Activated CD4-positive, alpha-beta T cell treated with anti-CD3 and anti-CD28 coated beads, Interleukin-2, amount 10 ng/mL, durations not matched to agents 7 days and 5 days (primary cell): ENCODE results near the gene TTLL6. TPM values are rescaled to one million over a fixed set of nuclear protein-coding genes. Genes with fewer than 3 reads are reported as not detected.
A peak's percentile ranks its signal among the peaks of the same experiment; 100 is the strongest.
"Not testable (repeated sequence)": the region's sequence is repeated elsewhere in the genome, so short reads cannot be mapped to it uniquely, and the experiment has no call there.

Experiments used
- CTCF ChIA-PET: fragments of 350-600 bp; sonication (Branson Sonifier 250); formaldehyde crosslinking; loops from one replicate; lab custom pipeline; 2021; ENCODE audit warnings: antibody characterized with exemption; lab: Charles Lee
- POLR2A ChIA-PET: fragments of 350-600 bp; sonication (Branson Sonifier 250); formaldehyde crosslinking; loops from one replicate; lab custom pipeline; 2021; ENCODE audit warnings: antibody characterized with exemption; lab: Charles Lee
- DNase-seq: peaks from one replicate; pipeline ENCODE4 v3.0.0-alpha.2; 2020
- H3K27ac Mint-ChIP-seq: one replicate; pipeline ENCODE4 v1.8.0; 2021; ENCODE audit warnings: mild to moderate bottlenecking, moderate library complexity, mixed read lengths
- H3K27me3 Mint-ChIP-seq: one replicate; pipeline ENCODE4 v1.8.0; 2021; ENCODE audit warnings: mixed read lengths
- H3K36me3 Mint-ChIP-seq: one replicate; pipeline ENCODE4 v1.8.0; 2021; ENCODE audit warnings: low read depth, mixed read lengths
- H3K4me1 Mint-ChIP-seq: one replicate; pipeline ENCODE4 v1.8.0; 2021; ENCODE audit warnings: mixed read lengths
- H3K4me3 Mint-ChIP-seq: one replicate; pipeline ENCODE4 v1.8.0; 2021; ENCODE audit warnings: mild to moderate bottlenecking, moderate library complexity, mixed read lengths
- H3K9me3 Mint-ChIP-seq: one replicate; pipeline ENCODE4 v1.8.0; 2021; ENCODE audit warnings: mixed read lengths
- total RNA-seq, 2 experiments: library from RNA; stranded (reverse); gene quantifications; one replicate each; pipeline ENCODE4 v1.2.3, GENCODE V29; 2021

TTLL6 gene
- total RNA-seq, 2 experiments from 2014 or later = not detected

GRCh38 chr17:48835971-48836370 is 18.9 kb upstream of the TTLL6 start:
- Mint-ChIP-seq H3K4me1 (peaks cover 92% of the 10 kb centered on the region), H3K4me3 (no peak overlapping the region), H3K9me3 (no peaks in the 10 kb centered on the region), H3K27me3 (no peaks in the 10 kb centered on the region), H3K27ac (peak overlapping the region; percentile 76), H3K36me3 (peaks cover 60% of the 10 kb centered on the region)
- CTCF ChIA-PET = interaction anchor here (0.6 to 2.5 kb wide), 6 partner anchors 12 to 48 kb away, joined by 3 to 10 read pairs (median 4); no protein-coding TSS in a partner anchor
- POLR2A ChIA-PET = no interaction called here
- DNase-seq = peak; percentile 22

- H3K4me3 Mint-ChIP-seq = no peak overlapping the region
- peaks cover 54% of the 10 kb centered on the region for H3K36me3 Mint-ChIP-seq
- ChIA-PET CTCF (interaction anchor here (0.5 to 1.5 kb wide), 5 partner anchors 8 to 838 kb away, joined by 3 to 12 read pairs (median 5); no protein-coding TSS in a partner anchor), POLR2A (no interaction called here)
- no peaks in the 10 kb centered on the region for H3K27me3 Mint-ChIP-seq
- no peak for DNase-seq
- peaks cover 87% of the 10 kb centered on the region for H3K4me1 Mint-ChIP-seq
- H3K9me3 Mint-ChIP-seq = no peaks in the 10 kb centered on the region
- no peak overlapping the region for H3K27ac Mint-ChIP-seq
Measured at GRCh38 chr17:48834973-48835372, 17.9 kb upstream of the TTLL6 start.

- Mint-ChIP-seq H3K4me3 (peak overlapping the region; percentile 90), H3K9me3 (no peaks in the 10 kb centered on the region), H3K36me3 (peaks cover 34% of the 10 kb centered on the region), H3K27me3 (peaks cover 3% of the 10 kb centered on the region), H3K27ac (peak overlapping the region; percentile 99), H3K4me1 (peaks cover 55% of the 10 kb centered on the region)
- CTCF ChIA-PET = interaction anchor here (0.7 to 1.0 kb wide), 3 partner anchors 10 to 50 kb away, joined by 3 to 4 read pairs (median 3); no protein-coding TSS in a partner anchor
- DNase-seq = no peak
- POLR2A ChIA-PET = no interaction called here
Measured at GRCh38 chr17:48831549-48831883, 14.5 kb upstream of the TTLL6 start.

GRCh38 chr17:48830840-48831548 is 14.0 kb upstream of the TTLL6 start, which contains the start of gene CALCOCO2:
CALCOCO2 (plus strand) TSS chr17:48831035; CDS start chr17:48841708, 10,673 bp downstream.
- POLR2A ChIA-PET = no interaction called here
- peaks cover 50% of the 10 kb centered on the region for H3K4me1 Mint-ChIP-seq

GRCh38 chr17:48825446-48826381 is 8.7 kb upstream of the TTLL6 start:
- CTCF ChIA-PET = interaction anchor here (0.5 to 1.6 kb wide), 3 partner anchors 10 to 131 kb away, joined by 3 read pairs; no protein-coding TSS in a partner anchor
- no peak overlapping the region for H3K27ac Mint-ChIP-seq

More at GRCh38 chr17:48830840-48831548, 14.0 kb upstream of the TTLL6 start, which contains the start of gene CALCOCO2:
- Mint-ChIP-seq H3K4me3 (peak within 1 kb of the TSS; percentile 90), H3K36me3 (peaks cover 29% of the 10 kb centered on the region), H3K27ac (peak within 1 kb of the TSS; percentile 99), H3K9me3 (no peaks in the 10 kb centered on the region), H3K27me3 (peaks cover 3% of the 10 kb centered on the region)
- CTCF ChIA-PET = interaction anchor here (0.7 to 1.4 kb wide), 4 partner anchors 9 to 51 kb away, joined by 3 to 8 read pairs (median 4); no protein-coding TSS in a partner anchor
- peak; percentile 89 for DNase-seq

GRCh38 chr17:48820936-48821335 is 3.9 kb upstream of the TTLL6 start:
- DNase-seq, H3K4me3 Mint-ChIP-seq, H3K27ac Mint-ChIP-seq, H3K4me1 Mint-ChIP-seq, H3K36me3 Mint-ChIP-seq, POLR2A ChIA-PET, H3K9me3 Mint-ChIP-seq: not testable (repeated sequence)
- H3K27me3 Mint-ChIP-seq = peaks cover 35% of the 10 kb centered on the region
- CTCF ChIA-PET = interaction anchor here (0.6 to 3.4 kb wide), 4 partner anchors 9 to 65 kb away, joined by 3 to 19 read pairs (median 12); partner anchors contain the start of gene CALCOCO2

More at GRCh38 chr17:48825446-48826381, 8.7 kb upstream of the TTLL6 start:
- Mint-ChIP-seq H3K4me1 (peaks cover 4% of the 10 kb centered on the region), H3K4me3 (no peak overlapping the region), H3K9me3 (no peaks in the 10 kb centered on the region), H3K36me3 (no peaks in the 10 kb centered on the region), H3K27me3 (peaks cover 14% of the 10 kb centered on the region)
- no peak for DNase-seq
- POLR2A ChIA-PET = no interaction called here

- Mint-ChIP-seq H3K27me3 (peaks cover 47% of the 10 kb centered on the region), H3K9me3 (no peaks in the 10 kb centered on the region), H3K4me3 (no peak overlapping the region), H3K27ac (no peak overlapping the region), H3K4me1 (peaks cover 14% of the 10 kb centered on the region), H3K36me3 (no peaks in the 10 kb centered on the region)
- ChIA-PET POLR2A (no interaction called here), CTCF (interaction anchor here (3.4 kb wide), 1 partner anchor 59 kb away, joined by 16 read pairs; no protein-coding TSS in a partner anchor)
- no peak for DNase-seq
Measured at GRCh38 chr17:48819466-48819865, 2.4 kb upstream of the TTLL6 start.

GRCh38 chr17:48818361-48818841 is 1.4 kb upstream of the TTLL6 start:
- peaks cover 16% of the 10 kb centered on the region for H3K4me1 Mint-ChIP-seq
- peaks cover 52% of the 10 kb centered on the region for H3K27me3 Mint-ChIP-seq
- H3K9me3 Mint-ChIP-seq = no peaks in the 10 kb centered on the region
- ChIA-PET POLR2A (no interaction called here), CTCF (interaction anchor here (0.9 to 9.4 kb wide), 4 partner anchors 15 to 60 kb away, joined by 3 to 96 read pairs (median 6); no protein-coding TSS in a partner anchor)
- DNase-seq = no peak
- no peak overlapping the region for H3K4me3 Mint-ChIP-seq
- H3K27ac Mint-ChIP-seq = no peak overlapping the region
- no peaks in the 10 kb centered on the region for H3K36me3 Mint-ChIP-seq

GRCh38 chr17:48816438-48816773 is 623 bp downstream of the TTLL6 start:
- Mint-ChIP-seq H3K4me1 (peaks cover 16% of the 10 kb centered on the region), H3K27ac (no peak overlapping the region), H3K36me3 (no peaks in the 10 kb centered on the region), H3K4me3 (peak overlapping the region; percentile 67), H3K9me3 (no peaks in the 10 kb centered on the region), H3K27me3 (peaks cover 59% of the 10 kb centered on the region)
- no peak for DNase-seq
- CTCF ChIA-PET = interaction anchor here (0.8 to 9.4 kb wide), 5 partner anchors 9 to 62 kb away, joined by 3 to 96 read pairs (median 4); no protein-coding TSS in a partner anchor
- POLR2A ChIA-PET = no interaction called here

- ChIA-PET POLR2A (no interaction called here), CTCF (interaction anchor here (0.7 to 9.4 kb wide), 5 partner anchors 10 to 69 kb away, joined by 3 to 96 read pairs (median 3); no protein-coding TSS in a partner anchor)
- no peak overlapping the region for H3K27ac Mint-ChIP-seq
- no peaks in the 10 kb centered on the region for H3K9me3 Mint-ChIP-seq
- H3K36me3 Mint-ChIP-seq = no peaks in the 10 kb centered on the region
- peaks cover 16% of the 10 kb centered on the region for H3K4me1 Mint-ChIP-seq
- no peak for DNase-seq
- H3K27me3 Mint-ChIP-seq = peaks cover 57% of the 10 kb centered on the region
- H3K4me3 Mint-ChIP-seq = no peak overlapping the region
Measured at GRCh38 chr17:48815311-48815710, 1.7 kb downstream of the TTLL6 start.

GRCh38 chr17:48814504-48814903 is 2.5 kb downstream of the TTLL6 start:
- H3K4me1 Mint-ChIP-seq = peaks cover 16% of the 10 kb centered on the region
- peaks cover 60% of the 10 kb centered on the region for H3K27me3 Mint-ChIP-seq
- POLR2A ChIA-PET = no interaction called here
- no peak overlapping the region for H3K4me3 Mint-ChIP-seq
- H3K27ac Mint-ChIP-seq = no peak overlapping the region
- peak; percentile 72 for DNase-seq
- no peaks in the 10 kb centered on the region for H3K9me3 Mint-ChIP-seq
- CTCF ChIA-PET = interaction anchor here (0.7 to 9.4 kb wide), 4 partner anchors 36 to 119 kb away, joined by 3 to 96 read pairs (median 4); no protein-coding TSS in a partner anchor
- no peaks in the 10 kb centered on the region for H3K36me3 Mint-ChIP-seq

GRCh38 chr17:48812001-48812400 is 5.0 kb downstream of the TTLL6 start:
- Mint-ChIP-seq H3K4me3 (no peak overlapping the region), H3K4me1 (peaks cover 16% of the 10 kb centered on the region), H3K9me3 (no peaks in the 10 kb centered on the region), H3K27ac (no peak overlapping the region), H3K36me3 (no peaks in the 10 kb centered on the region), H3K27me3 (peaks cover 43% of the 10 kb centered on the region)
- POLR2A ChIA-PET = no interaction called here
- no peak for DNase-seq
- CTCF ChIA-PET = interaction anchor here (0.6 to 9.4 kb wide), 6 partner anchors 40 to 272 kb away, joined by 3 to 96 read pairs (median 4); no protein-coding TSS in a partner anchor
